ENCODE data around the gene TDRD12.

Gene TDRD12

DNA sequence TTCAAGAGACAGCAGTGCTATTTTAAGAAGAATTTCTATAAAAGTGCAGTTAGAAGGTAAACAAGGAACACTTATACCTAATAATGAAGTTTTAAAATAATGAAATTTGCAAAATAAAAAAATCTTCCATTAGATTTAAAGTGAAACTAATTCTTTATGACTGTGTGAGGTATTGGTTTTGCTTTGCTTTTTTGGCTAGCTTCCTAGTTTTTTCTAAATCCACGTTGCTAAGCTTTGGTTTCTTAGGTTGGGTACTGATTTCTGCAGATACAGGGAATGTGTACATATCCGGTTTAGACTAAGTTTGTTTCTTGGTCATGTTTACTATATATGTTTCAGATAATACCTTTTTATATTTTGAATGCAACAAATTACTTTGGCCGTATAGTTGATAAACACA is 90.2 kb downstream of the TDRD12 start:
- no peaks in the 10 kb centered on the region for H3K9me2 ChIP-seq (replicated peaks; ENCODE audit: insufficient read depth, low read length)
- no peak overlapping the region for H3K4me3 ChIP-seq (ENCODE audit: insufficient read depth, low read length, poor library complexity, severe bottlenecking)
- TF ChIP-seq EZH2phosphoT487 (conservative IDR thresholded peaks at IDR 0.05; ENCODE audit: low read length): no peak
- no peak for TF ChIP-seq CTCF (IDR thresholded peaks at IDR 0.05; ENCODE audit: insufficient read depth, low read length, poor library complexity, severe bottlenecking)
- H4K20me1 ChIP-seq (ENCODE audit: low read depth, low read length): no peaks in the 10 kb centered on the region
- no peaks in the 10 kb centered on the region for H3K36me3 ChIP-seq (ENCODE audit: low read length)
- no peaks in the 10 kb centered on the region for H3F3A ChIP-seq (ENCODE audit: insufficient read depth)
- H3K9ac ChIP-seq (ENCODE audit: low read length): no peak overlapping the region
- no peak overlapping the region for H2AFZ ChIP-seq (ENCODE audit: low read depth, low read length, severe bottlenecking)
- no peaks in the 10 kb centered on the region for H3K79me2 ChIP-seq (ENCODE audit: insufficient read depth, low read length)
- H3K4me2 ChIP-seq (ENCODE audit: low read depth, low read length, poor library complexity, severe bottlenecking): no peak overlapping the region
- H3K27me3 ChIP-seq (ENCODE audit: low read length): no peaks in the 10 kb centered on the region
- H3K27ac ChIP-seq (ENCODE audit: low read depth, low read length): no peak overlapping the region
- H3K9me3 ChIP-seq (ENCODE audit: insufficient read depth, low read length): no peaks in the 10 kb centered on the region

DNA sequence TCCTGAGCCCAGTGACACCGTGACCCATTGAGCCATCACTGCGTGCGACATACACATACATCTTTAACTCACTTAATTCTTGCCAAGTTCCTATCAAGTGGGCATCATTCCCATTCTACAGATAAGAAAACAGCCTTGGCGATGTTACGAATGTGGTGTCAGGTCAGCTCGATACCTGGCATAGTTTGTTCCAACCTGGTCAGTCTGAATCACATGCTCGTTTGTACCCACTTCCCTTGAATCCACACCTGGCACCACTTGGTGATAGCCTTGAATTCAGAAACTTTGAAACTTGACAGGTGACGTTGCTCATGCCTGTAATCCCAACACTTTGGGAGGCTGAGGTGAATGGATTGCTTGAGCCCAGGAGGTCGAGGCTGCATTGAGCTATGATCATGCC is 90.9 kb downstream of the TDRD12 start:
- H3K9me3 ChIP-seq (ENCODE audit: insufficient read depth, low read length): no peaks in the 10 kb centered on the region
- no peaks in the 10 kb centered on the region for H4K20me1 ChIP-seq (ENCODE audit: low read depth, low read length)
- H3K9me2 ChIP-seq (replicated peaks; ENCODE audit: insufficient read depth, low read length): no peaks in the 10 kb centered on the region
- TF ChIP-seq CTCF (IDR thresholded peaks at IDR 0.05; ENCODE audit: insufficient read depth, low read length, poor library complexity, severe bottlenecking): no peak
- TF ChIP-seq EZH2phosphoT487 (conservative IDR thresholded peaks at IDR 0.05; ENCODE audit: low read length): no peak
- H2AFZ ChIP-seq (ENCODE audit: low read depth, low read length, severe bottlenecking): no peak overlapping the region
- no peaks in the 10 kb centered on the region for H3K79me2 ChIP-seq (ENCODE audit: insufficient read depth, low read length)
- H3F3A ChIP-seq (ENCODE audit: insufficient read depth): no peaks in the 10 kb centered on the region
- H3K4me2 ChIP-seq (ENCODE audit: low read depth, low read length, poor library complexity, severe bottlenecking): no peak overlapping the region
- no peak overlapping the region for H3K4me3 ChIP-seq (ENCODE audit: insufficient read depth, low read length, poor library complexity, severe bottlenecking)
- no peaks in the 10 kb centered on the region for H3K27me3 ChIP-seq (ENCODE audit: low read length)
- H3K9ac ChIP-seq (ENCODE audit: low read length): no peak overlapping the region
- H3K27ac ChIP-seq (ENCODE audit: low read depth, low read length): no peak overlapping the region
- H3K36me3 ChIP-seq (ENCODE audit: low read length): no peaks in the 10 kb centered on the region

GRCh38 chr19:32811151-32811550 is 91.6 kb downstream of the TDRD12 start:
- no peaks in the 10 kb centered on the region for H3K27me3 ChIP-seq (ENCODE audit: low read length)
- no peak overlapping the region for H3K9ac ChIP-seq (ENCODE audit: low read length)
- no peak overlapping the region for H2AFZ ChIP-seq (ENCODE audit: low read depth, low read length, severe bottlenecking)
- H3F3A ChIP-seq (ENCODE audit: insufficient read depth): no peaks in the 10 kb centered on the region
- H3K36me3 ChIP-seq (ENCODE audit: low read length): no peaks in the 10 kb centered on the region
- H3K9me2 ChIP-seq (replicated peaks; ENCODE audit: insufficient read depth, low read length): no peaks in the 10 kb centered on the region
- H4K20me1 ChIP-seq (ENCODE audit: low read depth, low read length): no peaks in the 10 kb centered on the region
- H3K9me3 ChIP-seq (ENCODE audit: insufficient read depth, low read length): no peaks in the 10 kb centered on the region
- no peak overlapping the region for H3K4me2 ChIP-seq (ENCODE audit: low read depth, low read length, poor library complexity, severe bottlenecking)
- TF ChIP-seq CTCF (IDR thresholded peaks at IDR 0.05; ENCODE audit: insufficient read depth, low read length, poor library complexity, severe bottlenecking): no peak
- no peak overlapping the region for H3K4me3 ChIP-seq (ENCODE audit: insufficient read depth, low read length, poor library complexity, severe bottlenecking)
- no peaks in the 10 kb centered on the region for H3K79me2 ChIP-seq (ENCODE audit: insufficient read depth, low read length)
- H3K27ac ChIP-seq (ENCODE audit: low read depth, low read length): no peak overlapping the region

- no peaks in the 10 kb centered on the region for H4K20me1 ChIP-seq (ENCODE audit: low read depth, low read length)
- H2AFZ ChIP-seq (ENCODE audit: low read depth, low read length, severe bottlenecking): no peak overlapping the region
- H3F3A ChIP-seq (ENCODE audit: insufficient read depth): no peaks in the 10 kb centered on the region
- no peaks in the 10 kb centered on the region for H3K9me3 ChIP-seq (ENCODE audit: insufficient read depth, low read length)
- TF ChIP-seq EZH2phosphoT487 (conservative IDR thresholded peaks at IDR 0.05; ENCODE audit: low read length): no peak
- no peak for TF ChIP-seq CTCF (IDR thresholded peaks at IDR 0.05; ENCODE audit: insufficient read depth, low read length, poor library complexity, severe bottlenecking)
- no peak overlapping the region for H3K9ac ChIP-seq (ENCODE audit: low read length)
- no peak overlapping the region for H3K27ac ChIP-seq (ENCODE audit: low read depth, low read length)
- no peaks in the 10 kb centered on the region for H3K79me2 ChIP-seq (ENCODE audit: insufficient read depth, low read length)
- no peak overlapping the region for H3K4me3 ChIP-seq (ENCODE audit: insufficient read depth, low read length, poor library complexity, severe bottlenecking)
- H3K27me3 ChIP-seq (ENCODE audit: low read length): no peaks in the 10 kb centered on the region
- no peaks in the 10 kb centered on the region for H3K9me2 ChIP-seq (replicated peaks; ENCODE audit: insufficient read depth, low read length)
- no peak overlapping the region for H3K4me2 ChIP-seq (ENCODE audit: low read depth, low read length, poor library complexity, severe bottlenecking)
- no peaks in the 10 kb centered on the region for H3K36me3 ChIP-seq (ENCODE audit: low read length)
Observed at GRCh38 chr19:32812036-32812435, 92.5 kb downstream of the TDRD12 start.

Measured in SU-DHL-6 (cell line).